ENCODE measurements around the gene PRKRIP1. TPM values are rescaled to one million over a fixed set of nuclear protein-coding genes. Genes with fewer than 3 reads are reported as not detected.

PRKRIP1 gene
- polyA plus RNA-seq, 3 donors, result 6.6 to 27.0 (median 7.4) TPM

DNA sequence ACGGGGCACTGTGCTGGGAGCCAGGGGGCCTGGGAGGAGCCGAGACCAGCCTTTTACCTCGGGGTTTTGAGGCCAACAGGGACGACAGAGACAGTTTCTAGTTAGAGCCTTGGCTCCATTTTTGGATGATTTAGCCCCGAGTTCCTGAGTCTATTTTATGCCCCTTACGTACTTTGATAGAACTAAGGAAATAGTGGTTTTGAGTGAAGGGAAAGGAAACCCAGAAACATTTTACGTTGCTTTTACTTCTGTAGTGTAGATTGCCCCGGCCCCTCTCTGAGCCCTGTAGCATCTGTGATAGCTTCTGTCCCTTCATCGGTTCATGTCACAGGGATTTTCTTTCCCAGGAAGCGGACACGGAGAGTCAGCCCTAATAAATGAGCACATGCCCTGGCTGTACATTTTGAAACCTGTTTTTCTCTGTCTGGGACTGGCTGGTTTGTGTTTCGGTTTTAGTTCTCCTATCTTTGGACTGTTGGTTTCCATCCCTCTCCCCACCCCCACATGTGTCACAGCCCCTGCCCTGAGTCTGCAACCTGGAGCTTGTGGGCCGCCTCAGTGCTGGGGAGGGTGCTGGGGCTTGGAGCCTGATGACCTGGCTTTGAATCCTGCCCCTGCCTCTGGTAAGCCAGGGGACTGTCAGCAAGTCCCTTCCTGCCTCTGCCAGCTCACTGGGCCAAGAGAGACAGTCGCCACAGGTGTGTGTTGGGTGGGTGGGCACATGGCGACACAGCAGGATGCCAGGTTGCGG is 30.3 kb downstream of the PRKRIP1 start:
- H2AFZ ChIP-seq (ENCODE audit: insufficient read depth, low read depth, low read length, poor library complexity, severe bottlenecking), result peak overlapping the region; percentile 44
- peak overlapping the region; percentile 57 for H3K4me2 ChIP-seq (replicated peaks; ENCODE audit: extremely low read depth, low read length, poor library complexity, severe bottlenecking)
- intact Hi-C loops (cut with micrococcal nuclease), result no loop called here

DNA sequence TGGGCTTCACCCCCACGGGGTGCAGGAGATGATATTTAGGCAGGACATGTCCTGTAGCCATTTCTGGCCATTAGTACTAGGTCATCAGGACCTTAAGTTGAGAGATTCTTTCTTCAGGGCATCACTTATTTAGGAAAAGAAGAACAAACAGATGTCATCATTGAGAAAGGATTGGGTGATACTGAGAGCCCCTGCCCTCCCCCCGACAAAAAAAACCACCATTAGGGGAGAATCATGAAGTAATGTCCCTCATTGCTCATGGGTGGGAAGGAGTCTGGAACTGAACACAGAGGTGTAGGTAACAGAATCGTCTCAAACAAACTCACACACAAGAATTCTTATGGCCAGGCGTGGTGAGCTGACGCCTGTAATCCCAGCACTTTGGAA is 30.8 kb downstream of the PRKRIP1 start:
- H3K4me3 Mint-ChIP-seq, result peak overlapping the region; percentile 73 to 85
- no peaks in the 10 kb centered on the region for H3K9me3 ChIP-seq (replicated peaks in 1 of 2; ENCODE audit: control insufficient read depth in 1 of 2, insufficient read depth in 1 of 2, low read length in 2 of 2)
- peak overlapping the region; percentile 100 for H3K27ac Mint-ChIP-seq
- intact Hi-C loops (cut with micrococcal nuclease), result no loop called here
- H4K20me1 ChIP-seq (ENCODE audit: insufficient read depth, low read length), result no peaks in the 10 kb centered on the region
- H3K27me3 Mint-ChIP-seq (ENCODE audit: low read depth in 3 of 3), result peaks cover 0 to 5% (median 0%) of the 10 kb centered on the region in 3 donors
- TF ChIP-seq, protein P1, sequence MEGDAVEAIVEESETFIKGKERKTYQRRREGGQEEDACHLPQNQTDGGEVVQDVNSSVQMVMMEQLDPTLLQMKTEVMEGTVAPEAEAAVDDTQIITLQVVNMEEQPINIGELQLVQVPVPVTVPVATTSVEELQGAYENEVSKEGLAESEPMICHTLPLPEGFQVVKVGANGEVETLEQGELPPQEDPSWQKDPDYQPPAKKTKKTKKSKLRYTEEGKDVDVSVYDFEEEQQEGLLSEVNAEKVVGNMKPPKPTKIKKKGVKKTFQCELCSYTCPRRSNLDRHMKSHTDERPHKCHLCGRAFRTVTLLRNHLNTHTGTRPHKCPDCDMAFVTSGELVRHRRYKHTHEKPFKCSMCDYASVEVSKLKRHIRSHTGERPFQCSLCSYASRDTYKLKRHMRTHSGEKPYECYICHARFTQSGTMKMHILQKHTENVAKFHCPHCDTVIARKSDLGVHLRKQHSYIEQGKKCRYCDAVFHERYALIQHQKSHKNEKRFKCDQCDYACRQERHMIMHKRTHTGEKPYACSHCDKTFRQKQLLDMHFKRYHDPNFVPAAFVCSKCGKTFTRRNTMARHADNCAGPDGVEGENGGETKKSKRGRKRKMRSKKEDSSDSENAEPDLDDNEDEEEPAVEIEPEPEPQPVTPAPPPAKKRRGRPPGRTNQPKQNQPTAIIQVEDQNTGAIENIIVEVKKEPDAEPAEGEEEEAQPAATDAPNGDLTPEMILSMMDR (IDR thresholded peaks at IDR 0.05), result no peak
- H3K4me1 Mint-ChIP-seq, result peaks cover 79% of the 10 kb centered on the region
- H3K4me2 ChIP-seq (replicated peaks; ENCODE audit: extremely low read depth, low read length, poor library complexity, severe bottlenecking), result peak overlapping the region; percentile 57
- WGBS (ENCODE audit: insufficient coverage), result no CpG with 5 or more reads among the region's 5 CpGs
- H3K9ac ChIP-seq (ENCODE audit: insufficient read depth, low read length, poor library complexity, severe bottlenecking), result peak overlapping the region; percentile 94
- H3K4me3 ChIP-seq (replicated peaks in 1 of 3; ENCODE audit: low read depth in 2 of 3, low read length in 3 of 3), result peak overlapping the region in 2 of 3 experiments; percentile 0 to 56
- H3K27ac ChIP-seq (ENCODE audit: low read depth in 1 of 2, low read length in 2 of 2), result peak overlapping the region; percentile 98 to 100
- peaks cover 21 to 28% of the 10 kb centered on the region in 2 donors for H3K36me3 Mint-ChIP-seq
- no peaks in the 10 kb centered on the region for H3K27me3 ChIP-seq (ENCODE audit: control insufficient read depth in 2 of 2, insufficient read depth in 2 of 2, low read length in 2 of 2)
- H2AFZ ChIP-seq (ENCODE audit: insufficient read depth, low read depth, low read length, poor library complexity, severe bottlenecking), result no peak overlapping the region
- peaks cover 79 to 83% of the 10 kb centered on the region in 2 donors for H3K4me1 ChIP-seq (ENCODE audit: control insufficient read depth in 1 of 2, insufficient read depth in 2 of 2, low read length in 2 of 2)
- H3K79me2 ChIP-seq (ENCODE audit: insufficient read depth, low read length), result peaks cover 7% of the 10 kb centered on the region
- peak; percentile 59 to 76 (median 72) for DNase-seq
- H3K36me3 ChIP-seq (replicated peaks in 1 of 2; ENCODE audit: control insufficient read depth in 1 of 2, insufficient read depth in 2 of 2, low read length in 2 of 2), result no peaks in the 10 kb centered on the region
- H3K9me3 Mint-ChIP-seq, result peaks cover 0 to 2% (median 0%) of the 10 kb centered on the region in 7 donors

More for the DNA sequence above, 30.3 kb downstream of the PRKRIP1 start:
- peak overlapping the region; percentile 94 for H3K9ac ChIP-seq (ENCODE audit: insufficient read depth, low read length, poor library complexity, severe bottlenecking)
- Mint-ChIP-seq H3K4me3 (peak overlapping the region; percentile 73 to 85), H3K4me1 (peaks cover 74% of the 10 kb centered on the region), H3K27ac (peak overlapping the region; percentile 100), H3K36me3 (peaks cover 22 to 28% of the 10 kb centered on the region in 2 donors), H3K9me3 (peaks cover 0 to 2% (median 0%) of the 10 kb centered on the region in 7 donors), H3K27me3 (ENCODE audit: low read depth in 3 of 3) (peaks cover 0 to 5% (median 0%) of the 10 kb centered on the region in 3 donors)
- H4K20me1 ChIP-seq (ENCODE audit: insufficient read depth, low read length), result no peaks in the 10 kb centered on the region
- peaks cover 6% of the 10 kb centered on the region for H3K79me2 ChIP-seq (ENCODE audit: insufficient read depth, low read length)
- peak overlapping the region in 2 of 3 experiments; percentile 11 to 56 for H3K4me3 ChIP-seq (replicated peaks in 1 of 3; ENCODE audit: low read depth in 2 of 3, low read length in 3 of 3)
- WGBS (ENCODE audit: insufficient coverage), result 3% methylated on average over 12 of the region's 16 CpGs
- no peaks in the 10 kb centered on the region for H3K27me3 ChIP-seq (ENCODE audit: control insufficient read depth in 2 of 2, insufficient read depth in 2 of 2, low read length in 2 of 2)
- peak; percentile 90 to 94 (median 93) for DNase-seq
- H3K4me1 ChIP-seq (ENCODE audit: control insufficient read depth in 1 of 2, insufficient read depth in 2 of 2, low read length in 2 of 2), result peaks cover 74 to 79% of the 10 kb centered on the region in 2 donors
- H3K9me3 ChIP-seq (replicated peaks in 1 of 2; ENCODE audit: control insufficient read depth in 1 of 2, insufficient read depth in 1 of 2, low read length in 2 of 2), result no peaks in the 10 kb centered on the region
- H3K27ac ChIP-seq (ENCODE audit: low read depth in 1 of 2, low read length in 2 of 2), result peak overlapping the region; percentile 98 to 100
- TF ChIP-seq, protein P1 (IDR thresholded peaks at IDR 0.05), result no peak
- H3K36me3 ChIP-seq (replicated peaks in 1 of 2; ENCODE audit: control insufficient read depth in 1 of 2, insufficient read depth in 2 of 2, low read length in 2 of 2), result no peaks in the 10 kb centered on the region

Measured in CD14-positive monocyte (primary cell).